BLaER1 (cell line): ENCODE data around the gene TIMD4.

Experiments
- H3K27ac ChIP-seq: shearing (Covaris generic); formaldehyde crosslinking; 2 replicates; pipeline ENCODE4 v1.8.1; 2022
- H3K27me3 ChIP-seq: shearing (Covaris generic); formaldehyde crosslinking; 2 replicates; pipeline ENCODE4 v1.8.1; 2022
- H3K36me3 ChIP-seq: shearing (Covaris generic); formaldehyde crosslinking; 2 replicates; pipeline ENCODE4 v1.8.1; 2022
- H3K4me1 ChIP-seq: shearing (Covaris generic); formaldehyde crosslinking; 2 replicates; pipeline ENCODE4 v1.8.1; 2022
- H3K4me2 ChIP-seq: shearing (Covaris generic); formaldehyde crosslinking; 2 replicates; pipeline ENCODE4 v1.8.1; 2022
- H3K4me3 ChIP-seq: shearing (Covaris generic); formaldehyde crosslinking; 2 replicates; pipeline ENCODE4 v1.8.1; 2022
- H3K9ac ChIP-seq: shearing (Covaris generic); formaldehyde crosslinking; 2 replicates; pipeline ENCODE4 v1.8.1; 2022
- H3K9me3 ChIP-seq: shearing (Covaris generic); formaldehyde crosslinking; 2 replicates; pipeline ENCODE4 v1.8.1; 2022
- H4K20me1 ChIP-seq: shearing (Covaris generic); formaldehyde crosslinking; 2 replicates; pipeline ENCODE4 v1.8.1; 2022
- Cebpa-rat ChIP-seq: shearing (Covaris generic); IDR thresholded peaks from 2 replicates; pipeline ENCODE4 v1.8.1; 2022

Gene TIMD4

GRCh38 chr5:156906807-156907206 is 56.2 kb downstream of the TIMD4 start:
- H3K9ac ChIP-seq, result no peak overlapping the region
- H3K4me3 ChIP-seq, result no peak overlapping the region
- no peaks in the 10 kb centered on the region for H3K36me3 ChIP-seq
- no peak for TF ChIP-seq Cebpa-rat
- H3K4me1 ChIP-seq, result no peaks in the 10 kb centered on the region
- H3K9me3 ChIP-seq, result no peaks in the 10 kb centered on the region
- H3K27me3 ChIP-seq, result no peaks in the 10 kb centered on the region
- no peak overlapping the region for H3K27ac ChIP-seq
- H4K20me1 ChIP-seq, result no peaks in the 10 kb centered on the region
- H3K4me2 ChIP-seq, result no peak overlapping the region

GRCh38 chr5:156896546-156896945 is 66.5 kb downstream of the TIMD4 start:
- no peaks in the 10 kb centered on the region for H3K9me3 ChIP-seq
- H4K20me1 ChIP-seq, result no peaks in the 10 kb centered on the region
- no peak overlapping the region for H3K4me3 ChIP-seq
- no peaks in the 10 kb centered on the region for H3K4me1 ChIP-seq
- H3K4me2 ChIP-seq, result no peak overlapping the region
- H3K27ac ChIP-seq, result no peak overlapping the region
- H3K36me3 ChIP-seq, result no peaks in the 10 kb centered on the region
- no peak overlapping the region for H3K9ac ChIP-seq
- TF ChIP-seq Cebpa-rat, result no peak
- H3K27me3 ChIP-seq, result no peaks in the 10 kb centered on the region

- Histone ChIP-seq H4K20me1 (no peaks in the 10 kb centered on the region), H3K9ac (no peak overlapping the region), H3K27me3 (no peaks in the 10 kb centered on the region), H3K4me1 (no peaks in the 10 kb centered on the region), H3K4me3 (no peak overlapping the region), H3K9me3 (no peaks in the 10 kb centered on the region), H3K36me3 (no peaks in the 10 kb centered on the region), H3K27ac (no peak overlapping the region), H3K4me2 (no peak overlapping the region)
- no peak for TF ChIP-seq Cebpa-rat
Measured at GRCh38 chr5:156893517-156893916, 69.5 kb downstream of the TIMD4 start.

GRCh38 chr5:156892864-156893263 is 70.2 kb downstream of the TIMD4 start:
- Histone ChIP-seq H3K36me3 (no peaks in the 10 kb centered on the region), H3K4me1 (no peaks in the 10 kb centered on the region), H3K4me3 (no peak overlapping the region), H3K9me3 (no peaks in the 10 kb centered on the region), H3K4me2 (no peak overlapping the region), H4K20me1 (no peaks in the 10 kb centered on the region), H3K27me3 (no peaks in the 10 kb centered on the region), H3K27ac (no peak overlapping the region), H3K9ac (no peak overlapping the region)
- no peak for TF ChIP-seq Cebpa-rat

- Histone ChIP-seq H3K36me3 (no peaks in the 10 kb centered on the region), H3K9ac (no peak overlapping the region), H3K27me3 (no peaks in the 10 kb centered on the region), H3K9me3 (no peaks in the 10 kb centered on the region), H3K4me2 (no peak overlapping the region), H4K20me1 (no peaks in the 10 kb centered on the region), H3K27ac (no peak overlapping the region), H3K4me3 (no peak overlapping the region), H3K4me1 (no peaks in the 10 kb centered on the region)
- no peak for TF ChIP-seq Cebpa-rat
Measured at GRCh38 chr5:156892223-156892622, 70.8 kb downstream of the TIMD4 start.

- H3K4me1 ChIP-seq, result peaks cover 5% of the 10 kb centered on the region
- H3K9me3 ChIP-seq, result no peaks in the 10 kb centered on the region
- H3K9ac ChIP-seq, result no peak overlapping the region
- H3K27ac ChIP-seq, result no peak overlapping the region
- no peak overlapping the region for H3K4me2 ChIP-seq
- TF ChIP-seq Cebpa-rat, result no peak
- H3K4me3 ChIP-seq, result no peak overlapping the region
- H3K27me3 ChIP-seq, result no peaks in the 10 kb centered on the region
- no peaks in the 10 kb centered on the region for H4K20me1 ChIP-seq
- H3K36me3 ChIP-seq, result no peaks in the 10 kb centered on the region
Measured at GRCh38 chr5:156888520-156888919, 74.5 kb downstream of the TIMD4 start.

GRCh38 chr5:156883316-156883875 is 79.6 kb downstream of the TIMD4 start:
- peak overlapping the region; percentile 75 for H3K4me2 ChIP-seq
- no peaks in the 10 kb centered on the region for H3K27me3 ChIP-seq
- H4K20me1 ChIP-seq, result no peaks in the 10 kb centered on the region
- H3K4me3 ChIP-seq, result no peak overlapping the region
- no peaks in the 10 kb centered on the region for H3K9me3 ChIP-seq
- H3K9ac ChIP-seq, result no peak overlapping the region
- no peaks in the 10 kb centered on the region for H3K36me3 ChIP-seq
- H3K27ac ChIP-seq, result peak overlapping the region; percentile 46
- peaks cover 41% of the 10 kb centered on the region for H3K4me1 ChIP-seq
- TF ChIP-seq Cebpa-rat, result no peak

GRCh38 chr5:156879665-156880285 is 83.3 kb downstream of the TIMD4 start:
- Histone ChIP-seq H4K20me1 (no peaks in the 10 kb centered on the region), H3K27me3 (no peaks in the 10 kb centered on the region), H3K36me3 (no peaks in the 10 kb centered on the region), H3K9me3 (no peaks in the 10 kb centered on the region), H3K4me1 (peaks cover 41% of the 10 kb centered on the region), H3K9ac (no peak overlapping the region), H3K27ac (peak overlapping the region; percentile 37; the same call in 1 of the 2 replicates), H3K4me3 (no peak overlapping the region), H3K4me2 (peak overlapping the region; percentile 57)
- no peak for TF ChIP-seq Cebpa-rat

- Histone ChIP-seq H3K4me3 (no peak overlapping the region), H3K36me3 (no peaks in the 10 kb centered on the region), H3K27me3 (no peaks in the 10 kb centered on the region), H3K4me1 (no peaks in the 10 kb centered on the region), H3K9ac (no peak overlapping the region), H3K27ac (no peak overlapping the region), H3K4me2 (no peak overlapping the region), H4K20me1 (no peaks in the 10 kb centered on the region), H3K9me3 (peaks cover 12% of the 10 kb centered on the region)
- TF ChIP-seq Cebpa-rat, result no peak
Measured at GRCh38 chr5:156871212-156871611, 91.8 kb downstream of the TIMD4 start.

- TF ChIP-seq Cebpa-rat, result no peak
- Histone ChIP-seq H3K9ac (no peak overlapping the region), H3K4me3 (no peak overlapping the region), H3K9me3 (peaks cover 12% of the 10 kb centered on the region), H3K27ac (no peak overlapping the region), H3K4me1 (no peaks in the 10 kb centered on the region), H4K20me1 (no peaks in the 10 kb centered on the region), H3K36me3 (no peaks in the 10 kb centered on the region), H3K27me3 (no peaks in the 10 kb centered on the region), H3K4me2 (no peak overlapping the region)
Measured at GRCh38 chr5:156870498-156870839, 92.6 kb downstream of the TIMD4 start.
